PFSK-1 (cell line): ENCODE measurements around the gene PIEZO1.

Experiments used
- FOXP2 ChIP-seq: optimal IDR thresholded peaks from 2 replicates; pipeline ENCODE3; 2011; ENCODE audit warnings: borderline replicate concordance, control low read depth, inconsistent platforms; ENCODE audit not compliant: insufficient read depth; ENCODE audit errors: extremely low read length, extremely low read depth
- POLR2AphosphoS5 ChIP-seq: IDR thresholded peaks from 2 replicates; pipeline ENCODE4 v1.6.1; 2012; ENCODE audit warnings: low read depth, mild to moderate bottlenecking, control low read depth, low read length, moderate library complexity
- REST ChIP-seq, 2 experiments: IDR thresholded peaks; 2 replicates each; pipeline versions ENCODE4 v1.6.1 to v1.8.0; 2011 to 2012; ENCODE audit warnings: low read depth in 2 of 2, low read length in 2 of 2, control low read depth in 1 of 2, inconsistent platforms in 1 of 2, mild to moderate bottlenecking in 1 of 2, moderate library complexity in 1 of 2; ENCODE audit not compliant: insufficient read depth in 1 of 2
- SIN3A ChIP-seq: IDR thresholded peaks from 2 replicates; pipeline ENCODE4 v1.6.1; 2012; ENCODE audit warnings: mild to moderate bottlenecking, low read length, moderate library complexity, borderline replicate concordance; ENCODE audit not compliant: insufficient read depth
- TAF1 ChIP-seq: IDR thresholded peaks from 2 replicates; pipeline ENCODE4 v1.6.1; 2012; ENCODE audit warnings: low read length, control low read depth, borderline replicate concordance; ENCODE audit not compliant: insufficient read depth

Gene PIEZO1

GRCh38 chr16:88759976-88760350 lies 25.1 kb downstream of the PIEZO1 start:
- TF ChIP-seq SIN3A = no peak
- TF ChIP-seq POLR2AphosphoS5 = no peak
- TF ChIP-seq TAF1 = no peak
- TF ChIP-seq REST (IDR thresholded peaks at IDR 0.05; ENCODE audit: insufficient read depth in 1 of 2, low read depth in 2 of 2, low read length in 2 of 2) = no peak
- TF ChIP-seq FOXP2 = no peak

- no peak for TF ChIP-seq REST (IDR thresholded peaks at IDR 0.05; ENCODE audit: insufficient read depth in 1 of 2, low read depth in 2 of 2, low read length in 2 of 2)
Measured at GRCh38 chr16:88759245-88759975, 25.6 kb downstream of the PIEZO1 start.

GRCh38 chr16:88758944-88759244 lies 26.1 kb downstream of the PIEZO1 start:
- TF ChIP-seq REST (IDR thresholded peaks at IDR 0.05; ENCODE audit: insufficient read depth in 1 of 2, low read depth in 2 of 2, low read length in 2 of 2) (no peak), FOXP2 (no peak)

- TF ChIP-seq SIN3A (no peak), REST (IDR thresholded peaks at IDR 0.05; ENCODE audit: insufficient read depth in 1 of 2, low read depth in 2 of 2, low read length in 2 of 2) (no peak), FOXP2 (no peak), POLR2AphosphoS5 (no peak), TAF1 (no peak)
Measured at GRCh38 chr16:88758227-88758943, 26.6 kb downstream of the PIEZO1 start.

GRCh38 chr16:88755745-88756443 lies 29.1 kb downstream of the PIEZO1 start:
- TF ChIP-seq FOXP2 = no peak
